ENCODE measurements around the gene DDX28.
"Not testable (repeated sequence)": the region's sequence is repeated elsewhere in the genome, so short reads cannot be mapped to it uniquely, and the experiment has no call there.

Gene DDX28

GRCh38 chr16:67994040-67994408 lies 29.0 kb downstream of the DDX28 start:
- not testable (repeated sequence) for DNase-seq (ENCODE audit: low spot score)

- DNase-seq (ENCODE audit: low spot score), result peak; percentile 85
These were observed 29.6 kb downstream of the DDX28 start for GRCh38 chr16:67993207-67994039.

GRCh38 chr16:67992661-67993206 lies 30.3 kb downstream of the DDX28 start:
- no peak for DNase-seq (ENCODE audit: low spot score)

GRCh38 chr16:67990018-67990386 lies 33.0 kb downstream of the DDX28 start:
- DNase-seq (ENCODE audit: low spot score), result no peak

GRCh38 chr16:67989322-67990017 lies 33.6 kb downstream of the DDX28 start:
- no peak for DNase-seq (ENCODE audit: low spot score)

- no peak for DNase-seq (ENCODE audit: low spot score)
These were observed 34.4 kb downstream of the DDX28 start for GRCh38 chr16:67988675-67989074.

- no peak for DNase-seq (ENCODE audit: low spot score)
These were observed 35.4 kb downstream of the DDX28 start for GRCh38 chr16:67987460-67988160.

- DNase-seq (ENCODE audit: low spot score), result no peak
These were observed 36.1 kb downstream of the DDX28 start for GRCh38 chr16:67986949-67987348.

GRCh38 chr16:67982011-67982696 lies 40.9 kb downstream of the DDX28 start:
- DNase-seq (ENCODE audit: low spot score), result no peak

GRCh38 chr16:67979955-67980678 lies 42.9 kb downstream of the DDX28 start, which contains the start of gene DPEP3:
Gene DPEP3 (minus strand): TSS chr16:67980499. CDS start chr16:67980380, 119 bp downstream.
- DNase-seq (ENCODE audit: low spot score), result no peak

GRCh38 chr16:67977469-67978227 lies 45.4 kb downstream of the DDX28 start:
- no peak for DNase-seq (ENCODE audit: low spot score)

- no peak for DNase-seq (ENCODE audit: low spot score)
These were observed 46.0 kb downstream of the DDX28 start for GRCh38 chr16:67977005-67977404.

GRCh38 chr16:67976205-67976604 lies 46.8 kb downstream of the DDX28 start:
- DNase-seq (ENCODE audit: low spot score), result no peak

- DNase-seq (ENCODE audit: low spot score), result no peak
These were observed 47.5 kb downstream of the DDX28 start for GRCh38 chr16:67975321-67976105.

GRCh38 chr16:67972285-67972684 lies 50.7 kb downstream of the DDX28 start:
- DNase-seq (ENCODE audit: low spot score), result not testable (repeated sequence)

GRCh38 chr16:67971111-67971510 lies 51.9 kb downstream of the DDX28 start:
- no peak for DNase-seq (ENCODE audit: low spot score)
